Mesothelial cell of epicardium (in vitro differentiated cells): ENCODE measurements around the gene TMEM116. TPM values are rescaled to one million over a fixed set of nuclear protein-coding genes. Genes with fewer than 3 reads are reported as not detected.
"Not testable (repeated sequence)": the region's sequence is repeated elsewhere in the genome, so short reads cannot be mapped to it uniquely, and the experiment has no call there.

Source experiments
- DNase-seq, 2 experiments: peaks; one replicate each; pipeline ENCODE4 v3.0.0; 2021; ENCODE audit warnings: low spot score in 2 of 2; ENCODE audit not compliant: unreplicated experiment in 2 of 2
- H3K27ac Mint-ChIP-seq: 2 replicates; pipeline ENCODE4 v1.8.0; 2021; ENCODE audit warnings: mixed read lengths
- H3K27me3 Mint-ChIP-seq: 2 replicates; pipeline ENCODE4 v1.8.0; 2021; ENCODE audit warnings: low read depth, mixed read lengths
- H3K36me3 Mint-ChIP-seq: 2 replicates; pipeline ENCODE4 v1.8.0; 2021; ENCODE audit warnings: mixed read lengths
- H3K4me1 Mint-ChIP-seq: 2 replicates; pipeline ENCODE4 v1.8.0; 2021; ENCODE audit warnings: mixed read lengths
- H3K4me3 Mint-ChIP-seq: 2 replicates; pipeline ENCODE4 v1.8.0; 2021; ENCODE audit warnings: mild to moderate bottlenecking, moderate library complexity, mixed read lengths
- H3K9me3 Mint-ChIP-seq: 2 replicates; pipeline ENCODE4 v1.8.0; 2021; ENCODE audit warnings: mixed read lengths
- CTCF ChIP-seq: fragments of 200-600 bp; sonication (generic); IDR thresholded peaks from one replicate; pipeline ENCODE4 v1.5.0; 2021; ENCODE audit warnings: antibody characterized with exemption; ENCODE audit not compliant: unreplicated experiment
- total RNA-seq: library from RNA; stranded (reverse); gene quantifications from 3 replicates; pipeline ENCODE4 v1.2.1, GENCODE V29; 2021

The TMEM116 gene
- total RNA-seq, 1 donor from 2014 or later, result 12.0 TPM

- no peak for DNase-seq
- H3K27me3 Mint-ChIP-seq, result no peaks in the 10 kb centered on the region
- peak overlapping the region; percentile 20 for H3K27ac Mint-ChIP-seq
- peaks cover 3% of the 10 kb centered on the region for H3K9me3 Mint-ChIP-seq
- H3K4me3 Mint-ChIP-seq, result no peak overlapping the region
- H3K36me3 Mint-ChIP-seq, result peaks cover 19% of the 10 kb centered on the region
- no peak for TF ChIP-seq CTCF
- no peaks in the 10 kb centered on the region for H3K4me1 Mint-ChIP-seq
Measured at GRCh38 chr12:111976860-111977259, 36.1 kb downstream of the TMEM116 start.

- no peaks in the 10 kb centered on the region for H3K27me3 Mint-ChIP-seq
- H3K9me3 Mint-ChIP-seq, result peaks cover 4% of the 10 kb centered on the region
- no peaks in the 10 kb centered on the region for H3K4me1 Mint-ChIP-seq
- H3K27ac Mint-ChIP-seq, result no peak overlapping the region
- no peak overlapping the region for H3K4me3 Mint-ChIP-seq
- peaks cover 20% of the 10 kb centered on the region for H3K36me3 Mint-ChIP-seq
- DNase-seq, result no peak
- TF ChIP-seq CTCF, result no peak
Measured at GRCh38 chr12:111976291-111976690, 36.7 kb downstream of the TMEM116 start.

- peaks cover 23% of the 10 kb centered on the region for H3K36me3 Mint-ChIP-seq
- H3K9me3 Mint-ChIP-seq, result peaks cover 10% of the 10 kb centered on the region
- DNase-seq, result no peak
- no peaks in the 10 kb centered on the region for H3K4me1 Mint-ChIP-seq
- no peak overlapping the region for H3K27ac Mint-ChIP-seq
- no peaks in the 10 kb centered on the region for H3K27me3 Mint-ChIP-seq
- no peak overlapping the region for H3K4me3 Mint-ChIP-seq
- no peak for TF ChIP-seq CTCF
Measured at GRCh38 chr12:111975161-111975931, 37.6 kb downstream of the TMEM116 start.

- peaks cover 7% of the 10 kb centered on the region for H3K9me3 Mint-ChIP-seq
- peaks cover 14% of the 10 kb centered on the region for H3K36me3 Mint-ChIP-seq
- no peak overlapping the region for H3K4me3 Mint-ChIP-seq
- no peak overlapping the region for H3K27ac Mint-ChIP-seq
- TF ChIP-seq CTCF, result no peak
- DNase-seq, result no peak
- no peaks in the 10 kb centered on the region for H3K27me3 Mint-ChIP-seq
- H3K4me1 Mint-ChIP-seq, result no peaks in the 10 kb centered on the region
Measured at GRCh38 chr12:111971800-111972199, 41.2 kb downstream of the TMEM116 start.

GRCh38 chr12:111964935-111965334 lies 48.0 kb downstream of the TMEM116 start:
- TF ChIP-seq CTCF, result no peak
- Mint-ChIP-seq H3K9me3 (peaks cover 30% of the 10 kb centered on the region), H3K36me3 (peaks cover 34% of the 10 kb centered on the region), H3K4me1 (no peaks in the 10 kb centered on the region), H3K27me3 (no peaks in the 10 kb centered on the region), H3K27ac (no peak overlapping the region), H3K4me3 (no peak overlapping the region)
- DNase-seq, result no peak

GRCh38 chr12:111959518-111959917 lies 53.4 kb downstream of the TMEM116 start:
- H3K4me1 Mint-ChIP-seq, H3K27me3 Mint-ChIP-seq, DNase-seq, H3K4me3 Mint-ChIP-seq, H3K27ac Mint-ChIP-seq: not testable (repeated sequence)
- H3K9me3 Mint-ChIP-seq, result peaks cover 59% of the 10 kb centered on the region
- H3K36me3 Mint-ChIP-seq, result peaks cover 67% of the 10 kb centered on the region

GRCh38 chr12:111957224-111957623 lies 55.7 kb downstream of the TMEM116 start:
- H3K4me3 Mint-ChIP-seq, DNase-seq, H3K4me1 Mint-ChIP-seq, H3K27ac Mint-ChIP-seq, H3K27me3 Mint-ChIP-seq: not testable (repeated sequence)
- Mint-ChIP-seq H3K36me3 (peaks cover 68% of the 10 kb centered on the region), H3K9me3 (peaks cover 70% of the 10 kb centered on the region)
